Gastrocnemius medialis (tissue), 4 donors: ENCODE results near the gene ZKSCAN4. TPM values are rescaled to one million over a fixed set of nuclear protein-coding genes. Genes with fewer than 3 reads are reported as not detected.

Experiments
- ATAC-seq, 2 donors: fragments of 150-250 bp; one replicate each; pipeline ENCODE4 v1.9.1; 2016
- DNase-seq, 2 donors: peaks; one replicate each; pipeline ENCODE4 v3.0.0-alpha.2; 2019
- H3K27ac ChIP-seq, 4 donors: fragments of 200-600 bp; sonication (generic); 1 replicate in 1 of 4; 2 replicates in 3 of 4; pipeline ENCODE4 v1.5.1; 2016 to 2018; ENCODE audit warnings: mild to moderate bottlenecking in 2 of 4, moderate library complexity in 1 of 4
- H3K27me3 ChIP-seq, 3 donors: fragments of 200-600 bp; sonication (generic) in 2 of 3; 1 replicate in 1 of 3; 2 replicates in 2 of 3; pipeline versions ENCODE4 v1.5.1 to v1.6.0; 2016 to 2019; ENCODE audit warnings: mild to moderate bottlenecking in 1 of 3, moderate library complexity in 1 of 3
- H3K36me3 ChIP-seq, 2 donors: fragments of 200-600 bp; sonication (generic) in 1 of 2; one replicate each; pipeline ENCODE4 v1.5.1; 2017 to 2018
- H3K4me1 ChIP-seq, 2 donors: fragments of 200-600 bp; sonication (generic) in 1 of 2; one replicate each; pipeline ENCODE4 v1.5.1; 2016 to 2017; ENCODE audit warnings: mild to moderate bottlenecking in 2 of 2
- H3K4me3 ChIP-seq, 4 donors: fragments of 200-600 bp; sonication (generic) in 3 of 4; 1 replicate in 1 of 4; 2 replicates in 3 of 4; pipeline ENCODE4 v1.5.1; 2016 to 2019; ENCODE audit warnings: mild to moderate bottlenecking in 2 of 4
- H3K9me3 ChIP-seq, 3 donors: fragments of 200-600 bp; sonication (generic) in 2 of 3; 1 replicate in 1 of 3; 2 replicates in 2 of 3; pipeline ENCODE4 v1.5.1; 2016 to 2019
- CTCF ChIP-seq, 5 experiments: fragments of 450-650 bp in 3 of 5; fragments of 200-600 bp in 2 of 5; sonication (generic) in 2 of 5; IDR thresholded peaks in 4 of 5; conservative IDR thresholded peaks in 1 of 5; 1 replicate in 4 of 5; 2 replicates in 1 of 5; pipeline ENCODE4 v1.5.1; 2016 to 2019; ENCODE audit warnings: antibody characterized with exemption in 5 of 5, mild to moderate bottlenecking in 3 of 5, moderate library complexity in 3 of 5
- POLR2A ChIP-seq, 2 donors: fragments of 450-650 bp; IDR thresholded peaks; one replicate each; pipeline ENCODE4 v1.6.1; 2017; ENCODE audit warnings: antibody characterized with exemption in 2 of 2, mild to moderate bottlenecking in 2 of 2, moderate library complexity in 2 of 2
- in situ Hi-C, 4 donors: fragments of 200-750 bp; cut with MboI; loops; one replicate each; pipeline versions ENCODE4 v1.15.0 to v1.8.0; 2017; ENCODE audit warnings: low sequenced_read_pairs in 4 of 4
- intact Hi-C: fragments of 100-400 bp; cut with DNase I; formaldehyde crosslinking; loops from one replicate; pipeline ENCODE4 v1.15.1; 2023; ENCODE audit warnings: low total_unique reads
- total RNA-seq, 4 donors: library from RNA; depleted of rRNA; stranded (reverse); fragments of >200 nt; gene quantifications; one replicate each; pipeline versions ENCODE4 v1.1.0 to v1.2.3, GENCODE V29; 2016

ZKSCAN4 gene
- total RNA-seq, 4 donors from 2014 or later = 0.82 to 3.3 (median 1.1) TPM

DNA sequence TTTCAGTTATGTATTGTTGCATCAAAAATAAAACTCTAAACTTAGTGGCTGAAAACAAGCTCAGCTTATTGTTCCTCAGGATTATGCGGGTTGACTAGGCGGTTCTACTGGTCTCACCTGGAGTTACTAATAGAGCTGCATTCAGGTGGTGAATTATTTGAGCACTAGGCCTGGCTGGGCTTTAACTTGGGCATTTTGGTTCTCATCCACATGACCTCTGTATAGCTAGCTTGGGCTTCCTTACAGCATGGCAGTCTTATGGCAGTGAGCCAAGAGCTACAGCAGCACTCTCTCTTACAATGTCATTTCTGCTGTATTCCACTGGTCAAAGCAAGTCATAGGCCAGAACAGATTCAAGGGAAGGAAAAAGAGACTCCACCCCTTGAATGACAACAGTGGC lies 30.9 kb upstream of the ZKSCAN4 start:
- H3K4me3 ChIP-seq = no peak overlapping the region
- H3K27me3 ChIP-seq = no peaks in the 10 kb centered on the region
- peaks cover 9 to 12% of the 10 kb centered on the region in 2 donors for H3K4me1 ChIP-seq
- ATAC-seq (no peak), DNase-seq (no peak)
- H3K27ac ChIP-seq = no peak overlapping the region
- TF ChIP-seq POLR2A (IDR thresholded peaks at IDR 0.05) = no peak
- no peak for TF ChIP-seq CTCF (IDR thresholded peaks at IDR 0.05 in 4 of 5, conservative IDR thresholded peaks at IDR 0.05 in 1 of 5)
- no peaks in the 10 kb centered on the region for H3K9me3 ChIP-seq
- H3K36me3 ChIP-seq = peaks cover 0 to 40% of the 10 kb centered on the region in 2 donors
- intact Hi-C loops (loop anchor here (5.0 kb wide), 1 partner anchor 54 kb away; the partner anchor contains the start of gene ZSCAN31), in situ Hi-C loops (no loop called here)

DNA sequence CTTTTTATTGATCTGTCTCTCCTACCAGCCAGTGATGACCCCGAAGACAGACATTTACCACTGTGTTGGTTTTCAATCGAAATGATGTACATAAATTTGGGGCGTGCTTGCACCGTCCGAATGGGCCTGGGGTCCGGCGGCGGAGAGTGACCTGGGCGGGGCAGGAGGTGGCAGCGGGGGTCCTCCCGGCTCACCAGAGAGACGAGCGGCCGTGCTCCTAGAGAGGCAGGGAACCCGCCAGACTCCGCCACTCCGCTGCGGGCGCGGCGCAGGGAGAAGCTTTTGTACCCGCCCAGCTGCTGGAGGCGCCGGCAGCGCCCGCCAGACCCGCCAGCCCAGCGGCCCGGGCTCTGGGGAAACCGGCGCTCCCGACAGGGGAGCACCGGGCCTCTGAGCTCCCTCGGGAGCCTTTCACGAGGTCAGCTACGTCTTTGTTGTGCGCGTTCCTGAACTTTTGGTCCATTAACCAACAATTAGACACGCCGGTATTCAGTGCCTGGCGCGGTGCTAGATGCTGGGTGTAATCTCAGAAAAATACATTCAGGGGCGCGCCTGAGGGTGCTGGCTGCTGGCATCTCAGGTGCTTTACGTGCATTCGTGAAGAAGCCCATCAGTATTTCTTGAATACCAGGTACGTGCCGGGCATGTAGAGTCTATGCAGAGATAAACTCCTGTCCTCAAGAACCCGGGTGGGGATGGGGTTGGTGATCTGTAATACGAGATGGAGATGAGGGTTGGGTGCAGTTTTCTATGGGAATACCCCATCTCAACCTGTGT lies 29.4 kb upstream of the ZKSCAN4 start, which contains the start of gene PGBD1:
Gene PGBD1 (plus strand): TSS at position 285 of the 777 bp plus-strand sequence. CDS start 2,242 bp downstream, outside the sequence.
- in situ Hi-C loops = no loop called here
- peak; percentile 68 to 85 for ATAC-seq

GRCh38 chr6:28280595-28281287 lies 28.7 kb upstream of the ZKSCAN4 start:
- Histone ChIP-seq H3K27me3 (no peaks in the 10 kb centered on the region), H3K36me3 (peaks cover 0 to 41% of the 10 kb centered on the region in 2 donors), H3K4me3 (peak overlapping the region; percentile 60 to 83 (median 73)), H3K9me3 (no peaks in the 10 kb centered on the region), H3K4me1 (peaks cover 9 to 12% of the 10 kb centered on the region in 2 donors), H3K27ac (peak overlapping the region in 1 of 4 donors; percentile 47)
- intact Hi-C loops (loop anchor here (5.0 kb wide), 1 partner anchor 57 kb away; the partner anchor contains the start of gene ZSCAN31), in situ Hi-C loops (no loop called here)
- DNase-seq = no peak
- TF ChIP-seq POLR2A (IDR thresholded peaks at IDR 0.05) (no peak), CTCF (IDR thresholded peaks at IDR 0.05 in 4 of 5, conservative IDR thresholded peaks at IDR 0.05 in 1 of 5) (no peak)
- no peak for ATAC-seq

More for the DNA sequence above, 29.4 kb upstream of the ZKSCAN4 start, which contains the start of gene PGBD1:
- H3K36me3 ChIP-seq = peaks cover 0 to 39% of the 10 kb centered on the region in 2 donors
- H3K4me3 ChIP-seq = peak within 1 kb of the TSS; percentile 60 to 83 (median 73)
- no peaks in the 10 kb centered on the region for H3K9me3 ChIP-seq
- TF ChIP-seq POLR2A (IDR thresholded peaks at IDR 0.05) (no peak), CTCF (IDR thresholded peaks at IDR 0.05 in 4 of 5, conservative IDR thresholded peaks at IDR 0.05 in 1 of 5) (no peak)
- peak; percentile 9 to 36 for DNase-seq
- peaks cover 9 to 12% of the 10 kb centered on the region in 2 donors for H3K4me1 ChIP-seq
- intact Hi-C loops = loop anchor here (5.0 kb wide), 1 partner anchor 56 kb away; the partner anchor contains the start of gene ZSCAN31
- peak within 1 kb of the TSS in 2 of 4 donors; percentile 21 to 47 for H3K27ac ChIP-seq
- H3K27me3 ChIP-seq = no peaks in the 10 kb centered on the region

- no peak overlapping the region for H3K4me3 ChIP-seq
- H3K9me3 ChIP-seq = no peaks in the 10 kb centered on the region
- peaks cover 2 to 51% of the 10 kb centered on the region in 2 donors for H3K36me3 ChIP-seq
- DNase-seq = no peak
- in situ Hi-C loops = no loop called here
- H3K27me3 ChIP-seq = no peaks in the 10 kb centered on the region
- peaks cover 9 to 12% of the 10 kb centered on the region in 2 donors for H3K4me1 ChIP-seq
- intact Hi-C loops = no loop called here
- TF ChIP-seq CTCF (IDR thresholded peaks at IDR 0.05 in 4 of 5, conservative IDR thresholded peaks at IDR 0.05 in 1 of 5) = no peak
- no peak for TF ChIP-seq POLR2A (IDR thresholded peaks at IDR 0.05)
- no peak overlapping the region for H3K27ac ChIP-seq
- ATAC-seq = no peak
Measured at GRCh38 chr6:28277746-28278145, 25.7 kb upstream of the ZKSCAN4 start.
